H1 (cell line): ENCODE measurements around the gene CIDEA. TPM values are rescaled to one million over a fixed set of nuclear protein-coding genes. Genes with fewer than 3 reads are reported as not detected.

ENCODE experiments used
- CTCF ChIA-PET: fragments of 300-600 bp; sonication (Branson Sonifier 250); formaldehyde crosslinking; loops from one replicate; lab custom pipeline; 2021; ENCODE audit not compliant: partially characterized antibody; lab: Charles Lee
- POLR2A ChIA-PET: fragments of 300-600 bp; sonication (Branson Sonifier 250); formaldehyde crosslinking; loops from one replicate; lab custom pipeline; 2021; ENCODE audit warnings: inconsistent platforms; ENCODE audit not compliant: partially characterized antibody; lab: Charles Lee
- DNase-seq, 2 experiments: peaks; one replicate each; pipeline versions ENCODE4 v3.0.0 to v3.0.0-alpha.2; 2010 to 2022; ENCODE audit warnings: low spot score in 2 of 2, low read depth in 1 of 2, mixed read lengths in 1 of 2
- FAIRE-seq: peaks from 2 replicates; lab custom pipeline; 2011; peaks lifted over from hg19 to GRCh38; lab: Jason Lieb, UNC
- H2AFZ ChIP-seq: 2 replicates; pipeline ENCODE4 v1.8.1; 2012; ENCODE audit warnings: low read length, inconsistent platforms
- H2AK5ac ChIP-seq: 2 replicates; pipeline ENCODE4 v1.6.1; 2013; ENCODE audit warnings: low read depth, low read length
- H2BK120ac ChIP-seq: replicated peaks from 2 replicates; pipeline ENCODE3; 2013; ENCODE audit warnings: low read depth, low read length, inconsistent platforms
- H2BK12ac ChIP-seq: 2 replicates; pipeline ENCODE4 v1.6.1; 2013; ENCODE audit warnings: low read depth, low read length
- H2BK15ac ChIP-seq: 2 replicates; pipeline ENCODE4 v1.6.1; 2013; ENCODE audit warnings: low read length
- H2BK20ac ChIP-seq: 2 replicates; pipeline ENCODE4 v1.6.1; 2013; ENCODE audit warnings: low read length
- H2BK5ac ChIP-seq: 2 replicates; pipeline ENCODE4 v1.6.1; 2013; ENCODE audit warnings: low read depth, low read length
- H3K14ac ChIP-seq: 2 replicates; pipeline ENCODE4 v1.6.1; 2013; ENCODE audit warnings: inconsistent platforms; ENCODE audit not compliant: insufficient read length
- H3K18ac ChIP-seq: 2 replicates; pipeline ENCODE4 v1.6.1; 2013; ENCODE audit warnings: low read length; ENCODE audit errors: extremely low read depth
- H3K23ac ChIP-seq: 2 replicates; pipeline ENCODE4 v1.6.1; 2013; ENCODE audit warnings: inconsistent platforms; ENCODE audit not compliant: insufficient read length
- H3K23me2 ChIP-seq: 2 replicates; pipeline ENCODE4 v1.6.1; 2013; ENCODE audit warnings: low read depth, low read length
- H3K27ac ChIP-seq: 2 replicates; pipeline ENCODE4 v1.6.1; 2011; ENCODE audit warnings: low read depth, low read length, inconsistent platforms
- H3K27me3 ChIP-seq, 4 experiments: replicated peaks in 1 of 4; 1 replicate in 1 of 4; 2 replicates in 3 of 4; pipeline versions ENCODE4 v1.6.1 to v1.8.1; 2011 to 2013; ENCODE audit warnings: low read length in 3 of 4, mild to moderate bottlenecking in 3 of 4, inconsistent platforms in 2 of 4, mixed read lengths in 2 of 4, moderate library complexity in 1 of 4; ENCODE audit not compliant: control insufficient read depth in 3 of 4, insufficient read depth in 3 of 4; ENCODE audit errors: extremely low read depth in 1 of 4
- H3K36me3 ChIP-seq, 4 experiments: 2 replicates each; pipeline versions ENCODE4 v1.6.1 to v1.8.1; 2011 to 2013; ENCODE audit warnings: mild to moderate bottlenecking in 4 of 4, low read length in 3 of 4, moderate library complexity in 2 of 4, control low read depth in 1 of 4, inconsistent platforms in 1 of 4; ENCODE audit not compliant: insufficient read depth in 4 of 4, control insufficient read depth in 2 of 4
- H3K4ac ChIP-seq: replicated peaks from 2 replicates; pipeline ENCODE3; 2013; ENCODE audit warnings: low read length, low read depth, mixed read lengths, inconsistent platforms; ENCODE audit not compliant: insufficient read length
- H3K4me1 ChIP-seq, 4 experiments: replicated peaks in 1 of 4; 1 replicate in 1 of 4; 2 replicates in 3 of 4; pipeline versions ENCODE4 v1.6.1 to v1.8.1; 2011 to 2013; ENCODE audit warnings: low read length in 3 of 4, inconsistent platforms in 2 of 4, mixed read lengths in 1 of 4; ENCODE audit not compliant: insufficient read depth in 4 of 4, control insufficient read depth in 3 of 4
- H3K4me2 ChIP-seq, 2 experiments: 2 replicates each; pipeline versions ENCODE4 v1.6.1 to v1.8.1; 2011 to 2013; ENCODE audit warnings: low read depth in 2 of 2, low read length in 2 of 2, control low read depth in 1 of 2, inconsistent platforms in 1 of 2, mild to moderate bottlenecking in 1 of 2; ENCODE audit not compliant: insufficient read depth in 1 of 2
- H3K4me3 ChIP-seq, 4 experiments: fragments of 200-600, 300-600 bp in 1 of 4; sonication (generic), shearing (Covaris generic), sonication (Bioruptor Twin) in 1 of 4; 2 replicates each; pipeline versions ENCODE4 v1.5.1 to v1.8.1; 2011 to 2016; ENCODE audit warnings: low read length in 4 of 4, low read depth in 3 of 4, control low read depth in 2 of 4, inconsistent platforms in 2 of 4, mild to moderate bottlenecking in 2 of 4, mixed read lengths in 1 of 4, moderate library complexity in 1 of 4; ENCODE audit not compliant: insufficient read depth in 2 of 4; ENCODE audit errors: extremely low read depth in 1 of 4
- H3K56ac ChIP-seq: replicated peaks from 2 replicates; pipeline ENCODE3; 2013; ENCODE audit warnings: low read depth, mild to moderate bottlenecking, mixed read lengths, low read length, inconsistent platforms; ENCODE audit not compliant: insufficient read length
- H3K79me1 ChIP-seq: 2 replicates; pipeline ENCODE4 v1.6.1; 2013; ENCODE audit warnings: low read depth, low read length, control low read depth
- H3K79me2 ChIP-seq, 2 experiments: 2 replicates each; pipeline versions ENCODE4 v1.6.1 to v1.8.1; 2012 to 2013; ENCODE audit warnings: low read length in 2 of 2, mild to moderate bottlenecking in 2 of 2, inconsistent platforms in 1 of 2; ENCODE audit not compliant: insufficient read depth in 2 of 2, control insufficient read depth in 1 of 2
- H3K9ac ChIP-seq, 4 experiments: replicated peaks in 1 of 4; 1 replicate in 1 of 4; 2 replicates in 3 of 4; pipeline versions ENCODE4 v1.6.1 to v1.8.1; 2011 to 2013; ENCODE audit warnings: low read depth in 3 of 4, low read length in 3 of 4, control low read depth in 2 of 4, mild to moderate bottlenecking in 2 of 4, moderate library complexity in 2 of 4, inconsistent platforms in 1 of 4; ENCODE audit errors: extremely low read depth in 1 of 4
- H3K9me3 ChIP-seq, 2 experiments: 2 replicates each; pipeline versions ENCODE4 v1.6.1 to v1.8.1; 2012 to 2013; ENCODE audit warnings: mild to moderate bottlenecking in 2 of 2, moderate library complexity in 2 of 2, control low read depth in 1 of 2, inconsistent platforms in 1 of 2, low read depth in 1 of 2, low read length in 1 of 2, mixed read lengths in 1 of 2; ENCODE audit not compliant: insufficient read depth in 2 of 2
- H4K20me1 ChIP-seq, 2 experiments: replicated peaks in 1 of 2; 2 replicates each; pipeline versions ENCODE3 to v1.8.1; 2011 to 2013; ENCODE audit warnings: inconsistent platforms in 2 of 2, low read length in 2 of 2, mild to moderate bottlenecking in 1 of 2; ENCODE audit not compliant: insufficient read depth in 2 of 2, control insufficient read depth in 1 of 2
- H4K5ac ChIP-seq: 2 replicates; pipeline ENCODE4 v1.6.1; 2013; ENCODE audit warnings: low read length, low read depth, mixed read lengths, inconsistent platforms; ENCODE audit not compliant: insufficient read length
- H4K8ac ChIP-seq: 2 replicates; pipeline ENCODE4 v1.8.0; 2013; ENCODE audit warnings: mild to moderate bottlenecking, moderate library complexity, low read length, inconsistent platforms; ENCODE audit not compliant: insufficient read depth; ENCODE audit errors: extremely low read depth
- H4K91ac ChIP-seq: replicated peaks from 2 replicates; pipeline ENCODE3; 2013; ENCODE audit warnings: low read length, mixed read lengths, inconsistent platforms; ENCODE audit not compliant: insufficient read length
- SRF ChIP-seq: IDR thresholded peaks from 2 replicates; pipeline ENCODE4 v1.6.1; 2011; ENCODE audit warnings: mild to moderate bottlenecking, low read depth, low read length, moderate library complexity
- WGBS, 2 experiments: shearing (Covaris generic) in 1 of 2; methylation state at CpG; one replicate each; pipeline versions ENCODE4 v1.1.6 to v1.1.7; 2013 to 2015; ENCODE audit warnings: low lambda C conversion rate in 2 of 2, mixed read lengths in 2 of 2, inconsistent platforms in 1 of 2, low coverage in 1 of 2, missing lambda C conversion rate in 1 of 2; ENCODE audit not compliant: insufficient replicate concordance in 2 of 2, insufficient coverage in 1 of 2, insufficient read length in 1 of 2; ENCODE audit errors: extremely low coverage in 1 of 2, missing lambda C conversion rate in 1 of 2; 5-methylcytosine and 5-hydroxymethylcytosine counted together
- polyA plus RNA-seq, 7 experiments: library from polyadenylated mRNA; depleted of rRNA in 3 of 7; stranded (reverse) in 5 of 7; unstranded in 2 of 7; fragments of >200 nt in 5 of 7; fragments of 200-250 nt in 2 of 7; gene quantifications; 1 replicate in 5 of 7; 2 replicates in 1 of 7; 4 replicates in 1 of 7; pipeline versions ENCODE4 v1.2.1 to v1.2.3, GENCODE V29; 2011 to 2013; ENCODE audit warnings: missing spikeins in 2 of 7, mixed read lengths in 2 of 7
- total RNA-seq: library from RNA; stranded (reverse); fragmentation: NEBNext Ultra II Directional; extraction: Animal tissue kit (Norgen Biotek cat#: 25700); gene quantifications from 2 replicates; pipeline ENCODE4 v1.2.1, GENCODE V29; 2021

The CIDEA gene
- total and polyA plus RNA-seq, 2 of the 8 experiments (the other 6 are each of a cell fraction or from before 2014, with no cell fraction given) = not detected

DNA sequence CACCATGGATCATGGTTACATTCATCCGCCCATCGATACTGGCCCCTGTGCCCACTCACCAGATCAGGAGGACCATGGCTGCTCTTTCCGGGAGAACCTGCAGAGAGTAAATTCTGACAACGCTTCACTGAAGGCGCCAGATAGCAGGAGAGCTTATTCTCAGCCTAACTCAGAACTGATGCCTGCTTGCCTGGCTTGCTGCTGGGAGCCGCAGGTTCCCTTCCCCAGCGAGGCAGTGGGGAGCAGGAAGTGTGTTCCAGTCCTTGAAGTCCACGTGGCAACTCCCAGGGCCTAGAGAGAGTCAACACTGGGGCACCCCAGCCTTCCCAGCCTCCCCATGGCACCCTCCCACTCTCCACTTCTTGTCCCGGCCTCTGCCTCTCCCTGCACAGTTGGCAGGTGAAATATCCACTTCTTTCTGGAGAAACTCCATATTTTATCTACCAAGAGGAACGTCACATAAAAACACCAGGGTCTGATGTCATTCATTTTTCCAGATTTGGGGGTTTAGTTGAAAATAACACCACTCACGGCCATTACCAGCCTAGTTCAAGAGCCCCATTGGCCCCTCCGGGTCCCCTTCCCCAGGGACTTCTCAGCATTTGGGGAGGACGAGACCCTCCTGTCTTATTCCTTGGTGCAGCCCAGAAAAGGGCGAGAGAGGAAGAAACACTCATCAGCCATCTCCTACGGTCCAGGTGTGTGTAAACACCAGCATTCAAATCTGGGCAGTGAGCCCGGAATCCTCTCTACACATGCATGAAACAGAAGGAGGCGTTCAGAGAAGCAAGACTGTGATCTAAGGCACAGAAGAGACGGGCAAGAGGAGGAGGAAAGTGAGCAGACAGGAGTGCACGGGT lies 50.4 kb downstream of the CIDEA start:
- no peak for FAIRE-seq
- Histone ChIP-seq H2AFZ (no peak overlapping the region), H2BK120ac (no peak overlapping the region), H3K4ac (no peak overlapping the region), H3K36me3 (peaks cover 0 to 2% (median 0%) of the 10 kb centered on the region in 4 experiments; a peak in 1 of 8 replicates), H2BK5ac (peak overlapping the region; percentile 16; the same call in 1 of the 2 replicates), H3K4me3 (no peak overlapping the region)
- CTCF ChIA-PET = no interaction called here
- no peak for TF ChIP-seq SRF
- TF ChIP-seq, all 59 proteins: peak for 0
- Histone ChIP-seq H4K91ac (peak overlapping the region; percentile 10), H3K4me1 (peaks cover 0 to 15% (median 12%) of the 10 kb centered on the region in 4 experiments; a peak in 6 of 7 replicates), H2BK15ac (peak overlapping the region; percentile 72; the same call in 1 of the 2 replicates), H3K14ac (no peak overlapping the region), H3K56ac (no peak overlapping the region), H2BK20ac (peak overlapping the region; percentile 98), H3K4me2 (no peak overlapping the region), H3K23ac (no peak overlapping the region), H3K9me3 (no peaks in the 10 kb centered on the region), H3K23me2 (peaks cover 11% of the 10 kb centered on the region), H2AK5ac (no peak overlapping the region), H2BK12ac (peak overlapping the region; percentile 68), H3K79me2 (peaks cover 0 to 3% of the 10 kb centered on the region in 2 experiments; a peak in 3 of 4 replicates), H4K20me1 (peaks cover 0 to 3% of the 10 kb centered on the region in 2 experiments), H4K5ac (no peak overlapping the region), H3K27me3 (peaks cover 0 to 29% (median 20%) of the 10 kb centered on the region in 4 experiments; a peak in 5 of 7 replicates), H3K79me1 (no peaks in the 10 kb centered on the region), H3K9ac (no peak overlapping the region), H4K8ac (no peak overlapping the region), H3K27ac (no peak overlapping the region), H3K18ac (no peak overlapping the region; the same call in 1 of the 2 replicates)
- POLR2A ChIA-PET = interaction anchor here (1.2 to 1.4 kb wide), 3 partner anchors 8 to 23 kb away, joined by 3 read pairs; no protein-coding TSS in a partner anchor
- WGBS, 2 experiments = 88% methylated on average over 19 of the region's 19 CpGs; no CpG with 5 or more reads in 1 of the 2 experiments
- no peak for DNase-seq
